Small intestine (tissue), 7 donors: ENCODE data around the gene WDR70. TPM values are rescaled to one million over a fixed set of nuclear protein-coding genes. Genes with fewer than 3 reads are reported as not detected.

Source experiments
- DNase-seq, 2 donors: peaks; one replicate each; pipeline versions ENCODE4 v3.0.0 to v3.0.0-alpha.2; 2013
- FAIRE-seq: peaks from 2 replicates; lab custom pipeline; 2012; peaks lifted over from hg19 to GRCh38; lab: Jason Lieb, UNC
- H3K27ac ChIP-seq, 3 donors: one replicate each; pipeline ENCODE4 v1.5.1; 2013; ENCODE audit warnings: low read length in 2 of 3, mild to moderate bottlenecking in 2 of 3, control low read depth in 1 of 3, inconsistent platforms in 1 of 3, low read depth in 1 of 3, moderate library complexity in 1 of 3
- H3K27me3 ChIP-seq, 3 donors: one replicate each; pipeline ENCODE4 v1.6.1; 2013; ENCODE audit warnings: low read length in 3 of 3, inconsistent platforms in 1 of 3; ENCODE audit not compliant: control insufficient read depth in 3 of 3, insufficient read depth in 3 of 3
- H3K36me3 ChIP-seq, 3 donors: one replicate each; pipeline ENCODE4 v1.6.1; 2013; ENCODE audit warnings: low read length in 3 of 3, inconsistent platforms in 1 of 3, low read depth in 1 of 3, mild to moderate bottlenecking in 1 of 3, moderate library complexity in 1 of 3; ENCODE audit not compliant: control insufficient read depth in 3 of 3, insufficient read depth in 2 of 3
- H3K4me1 ChIP-seq, 3 donors: one replicate each; pipeline ENCODE4 v1.6.1; 2013; ENCODE audit warnings: low read length in 2 of 3, inconsistent platforms in 1 of 3, low read depth in 1 of 3, mild to moderate bottlenecking in 1 of 3, moderate library complexity in 1 of 3; ENCODE audit not compliant: control insufficient read depth in 3 of 3, insufficient read depth in 2 of 3
- H3K4me3 ChIP-seq, 3 donors: one replicate each; pipeline ENCODE4 v1.5.1; 2013; ENCODE audit warnings: low read length in 3 of 3, control low read depth in 1 of 3, inconsistent platforms in 1 of 3, low read depth in 1 of 3, mild to moderate bottlenecking in 1 of 3, moderate library complexity in 1 of 3
- H3K9me3 ChIP-seq, 2 donors: one replicate each; pipeline ENCODE4 v1.6.1; 2013; ENCODE audit warnings: low read depth in 1 of 2, low read length in 1 of 2; ENCODE audit not compliant: control insufficient read depth in 2 of 2, insufficient read depth in 1 of 2
- WGBS, 3 donors: extraction: QIAGEN DNeasy Blood & Tissue Kit; methylation state at CpG; one replicate each; pipeline ENCODE4 v1.1.7; 2013; 5-methylcytosine and 5-hydroxymethylcytosine counted together
- polyA plus RNA-seq, 4 donors: library from polyadenylated mRNA; stranded (reverse) in 3 of 4; unstranded in 1 of 4; fragments of 200-250 nt in 3 of 4; fragments of 120-200 nt in 1 of 4; gene quantifications; one replicate each; pipeline versions ENCODE4 v1.2.1 to v1.2.3, GENCODE V29; 2013
- donor health status: healthy with polysubstance abuse.
- donor health status: control.
- donor health status: control.
- donor health status: Bipolar disorder and iron deficiency.
- donor health status: healthy.

The WDR70 gene
- polyA plus RNA-seq, 4 donors = 13.2 to 24.6 (median 15.8) TPM

GRCh38 chr5:37715992-37716391 is 336.9 kb downstream of the WDR70 start:
- Histone ChIP-seq H3K4me3 (no peak overlapping the region), H3K4me1 (peaks cover 3 to 22% (median 4%) of the 10 kb centered on the region in 3 donors), H3K9me3 (no peaks in the 10 kb centered on the region), H3K27me3 (no peaks in the 10 kb centered on the region), H3K27ac (no peak overlapping the region), H3K36me3 (no peaks in the 10 kb centered on the region)
- no peak for FAIRE-seq
- 80 to 97% (median 88%) methylated on average over 5 of the region's 5 CpGs for WGBS, 3 donors
- no peak for DNase-seq

DNA sequence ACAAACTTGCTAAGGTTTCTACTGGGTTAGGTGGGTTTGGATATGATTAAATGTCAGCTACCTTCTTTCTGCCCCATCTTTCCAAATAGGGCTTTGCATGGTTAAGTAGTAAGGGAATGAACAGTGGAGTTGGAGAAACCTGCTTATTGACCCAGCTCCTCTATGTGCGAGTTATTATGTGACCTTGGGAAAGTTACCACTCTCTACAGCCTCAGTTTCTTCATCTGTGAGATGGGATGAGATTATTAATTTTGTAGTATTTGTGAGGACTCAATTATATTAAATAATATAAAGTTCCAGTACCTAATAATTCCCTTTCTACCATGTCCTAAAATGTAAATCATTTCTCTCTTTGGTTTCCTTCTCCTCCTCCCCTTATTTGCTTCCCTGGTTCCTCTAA is 337.3 kb downstream of the WDR70 start:
- DNase-seq (no peak), FAIRE-seq (no peak)
- no peak overlapping the region for H3K27ac ChIP-seq
- no peaks in the 10 kb centered on the region for H3K36me3 ChIP-seq
- H3K9me3 ChIP-seq = no peaks in the 10 kb centered on the region
- H3K4me3 ChIP-seq = no peak overlapping the region
- 78 to 92% (median 86%) methylated on average over 1 of the region's 1 CpG for WGBS, 3 donors
- H3K4me1 ChIP-seq = peaks cover 3 to 22% (median 4%) of the 10 kb centered on the region in 3 donors
- no peaks in the 10 kb centered on the region for H3K27me3 ChIP-seq

- Histone ChIP-seq H3K27me3 (no peaks in the 10 kb centered on the region), H3K9me3 (no peaks in the 10 kb centered on the region), H3K36me3 (no peaks in the 10 kb centered on the region), H3K4me1 (peaks cover 3 to 22% (median 4%) of the 10 kb centered on the region in 3 donors), H3K27ac (peak overlapping the region in 1 of 3 donors; percentile 42), H3K4me3 (no peak overlapping the region)
- FAIRE-seq (no peak), DNase-seq (no peak)
- 11 to 39% (median 29%) methylated on average over 2 of the region's 2 CpGs for WGBS, 3 donors
Measured at GRCh38 chr5:37717276-37717612, 338.1 kb downstream of the WDR70 start.

- Histone ChIP-seq H3K4me1 (peaks cover 3 to 22% (median 4%) of the 10 kb centered on the region in 3 donors), H3K9me3 (no peaks in the 10 kb centered on the region), H3K27ac (peak overlapping the region in 1 of 3 donors; percentile 42), H3K36me3 (no peaks in the 10 kb centered on the region), H3K27me3 (no peaks in the 10 kb centered on the region), H3K4me3 (no peak overlapping the region)
- DNase-seq (peak; percentile 92 to 94), FAIRE-seq (no peak)
- WGBS, 3 donors = 10 to 33% (median 33%) methylated on average over 8 of the region's 8 CpGs
Measured at GRCh38 chr5:37717613-37718431, 338.7 kb downstream of the WDR70 start.

GRCh38 chr5:37720550-37720952 is 341.4 kb downstream of the WDR70 start:
- no peak overlapping the region for H3K27ac ChIP-seq
- FAIRE-seq (no peak), DNase-seq (no peak)
- H3K27me3 ChIP-seq = no peaks in the 10 kb centered on the region
- WGBS, 3 donors = 94 to 98% (median 97%) methylated on average over 2 of the region's 2 CpGs
- H3K4me1 ChIP-seq = peaks cover 3 to 22% (median 4%) of the 10 kb centered on the region in 3 donors
- H3K4me3 ChIP-seq = no peak overlapping the region
- H3K36me3 ChIP-seq = no peaks in the 10 kb centered on the region
- no peaks in the 10 kb centered on the region for H3K9me3 ChIP-seq

DNA sequence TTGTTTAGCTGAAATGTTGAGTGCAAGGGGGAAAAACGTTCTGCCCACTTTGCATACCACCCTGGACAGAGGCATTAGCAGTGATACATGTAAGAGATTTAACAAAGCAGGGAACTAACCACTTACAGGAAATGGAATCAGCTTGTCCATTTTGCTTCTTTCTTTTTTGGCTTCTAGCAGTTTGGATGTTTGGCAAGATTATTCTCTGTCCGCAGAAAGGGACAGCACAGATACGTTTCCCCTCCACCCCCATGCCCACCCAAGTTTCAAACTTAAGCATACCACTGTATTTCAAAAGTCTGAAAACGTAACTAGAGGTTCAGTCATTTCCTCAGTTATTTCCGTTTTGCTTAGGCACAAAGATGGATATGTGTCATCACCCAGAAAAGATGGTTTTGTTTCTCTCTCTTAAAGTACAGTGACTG is 342.3 kb downstream of the WDR70 start:
- Histone ChIP-seq H3K9me3 (no peaks in the 10 kb centered on the region), H3K4me1 (peaks cover 3 to 22% (median 4%) of the 10 kb centered on the region in 3 donors), H3K36me3 (no peaks in the 10 kb centered on the region), H3K27me3 (no peaks in the 10 kb centered on the region), H3K4me3 (no peak overlapping the region), H3K27ac (no peak overlapping the region)
- FAIRE-seq = no peak
- 54 to 75% (median 70%) methylated on average over 5 of the region's 5 CpGs for WGBS, 3 donors
- no peak for DNase-seq

GRCh38 chr5:37722236-37723161 is 343.4 kb downstream of the WDR70 start:
- Histone ChIP-seq H3K9me3 (no peaks in the 10 kb centered on the region), H3K36me3 (peaks cover 0 to 4% (median 4%) of the 10 kb centered on the region in 3 donors), H3K27ac (peak overlapping the region in 1 of 3 donors; percentile 34), H3K27me3 (no peaks in the 10 kb centered on the region), H3K4me1 (peaks cover 3 to 15% (median 4%) of the 10 kb centered on the region in 3 donors), H3K4me3 (no peak overlapping the region)
- FAIRE-seq = no peak
- 67 to 88% (median 82%) methylated on average over 6 of the region's 6 CpGs for WGBS, 3 donors
- no peak for DNase-seq
